Ishikawa (cell line): ENCODE results near the gene TIE1.

Experiments used
- MAX ChIP-seq: IDR thresholded peaks from 2 replicates; pipeline ENCODE4 v1.6.1; 2012
- TAF1 ChIP-seq: IDR thresholded peaks from 2 replicates; pipeline ENCODE4 v1.6.1; 2012; ENCODE audit warnings: low read depth, mild to moderate bottlenecking
- USF1 ChIP-seq: IDR thresholded peaks from 2 replicates; pipeline ENCODE4 v1.6.1; 2012

- TF ChIP-seq MAX (no peak), USF1 (no peak), TAF1 (no peak)
These were observed 49.8 kb upstream of the TIE1 start for GRCh38 chr1:43251024-43251423.
